GM15510 (cell line): Measurements from ENCODE around the gene CHMP6.

Source experiments
- POLR2A ChIP-seq: IDR thresholded peaks from 3 replicates; pipeline ENCODE4 v1.6.1; 2011; ENCODE audit warnings: borderline replicate concordance; ENCODE audit not compliant: insufficient read length; ENCODE audit errors: extremely low read depth

CHMP6 gene

DNA sequence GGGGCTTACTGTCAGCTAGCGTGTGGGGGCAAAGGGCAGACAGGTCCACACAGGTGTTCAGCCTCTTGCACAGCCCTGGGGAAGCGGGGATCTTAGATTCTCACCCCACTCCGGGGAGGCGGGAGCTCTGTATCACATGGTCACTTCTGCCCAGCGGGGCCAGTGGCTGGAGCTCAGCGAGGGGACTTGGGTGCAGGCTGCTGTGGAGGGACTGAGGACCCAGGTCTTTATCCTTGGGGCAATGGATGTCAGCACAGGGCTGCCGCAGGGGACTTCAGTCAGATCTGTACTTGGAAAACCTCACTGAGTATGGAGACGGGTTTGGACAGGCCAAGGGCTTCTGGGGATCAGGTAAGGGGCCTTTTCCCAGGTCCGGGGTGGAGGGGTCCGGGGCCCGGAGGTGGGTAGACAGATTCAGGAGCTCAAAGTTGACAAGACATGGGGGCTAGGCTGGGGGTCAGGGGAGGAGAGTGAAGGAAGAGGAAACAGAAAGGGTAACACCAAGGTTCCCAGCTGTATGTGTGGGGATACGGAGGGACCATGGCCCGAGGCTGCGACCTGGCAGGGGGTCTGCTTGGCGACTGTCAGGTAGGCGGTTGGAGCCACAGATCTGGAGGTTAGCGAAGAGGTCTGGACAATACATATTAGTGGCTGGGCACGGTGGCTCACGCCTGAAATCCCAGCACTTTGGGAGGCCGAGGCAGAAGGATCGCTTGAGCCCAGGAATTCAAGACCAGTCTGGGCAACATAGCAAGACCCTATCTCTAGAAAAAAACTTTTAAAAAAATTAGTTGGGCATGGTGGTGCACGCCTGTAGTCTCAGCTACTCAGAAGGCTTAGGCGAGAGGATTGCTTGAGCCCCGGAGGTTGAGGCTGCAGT, 28.2 kb downstream of the CHMP6 start:
- TF ChIP-seq POLR2A: no peak

DNA sequence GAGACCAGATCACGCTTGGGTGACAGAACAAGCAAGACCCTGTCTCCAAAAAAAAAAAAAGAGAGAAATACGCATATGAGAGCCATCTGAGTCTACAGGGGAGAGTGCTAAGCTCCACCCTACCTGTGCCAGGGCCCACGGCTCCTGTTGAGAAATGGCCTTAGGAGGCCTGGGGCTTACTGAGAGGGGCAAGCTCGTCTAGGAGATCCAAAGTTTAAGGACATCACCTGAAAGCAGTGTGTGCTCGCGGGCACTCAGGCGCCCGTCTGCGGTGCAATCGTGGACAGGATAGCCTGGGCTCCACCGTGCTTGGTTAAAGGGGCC, 28.8 kb downstream of the CHMP6 start:
- TF ChIP-seq POLR2A: no peak

- TF ChIP-seq POLR2A: no peak
These were observed 29.3 kb downstream of the CHMP6 start for GRCh38 chr17:81020767-81021497.

DNA sequence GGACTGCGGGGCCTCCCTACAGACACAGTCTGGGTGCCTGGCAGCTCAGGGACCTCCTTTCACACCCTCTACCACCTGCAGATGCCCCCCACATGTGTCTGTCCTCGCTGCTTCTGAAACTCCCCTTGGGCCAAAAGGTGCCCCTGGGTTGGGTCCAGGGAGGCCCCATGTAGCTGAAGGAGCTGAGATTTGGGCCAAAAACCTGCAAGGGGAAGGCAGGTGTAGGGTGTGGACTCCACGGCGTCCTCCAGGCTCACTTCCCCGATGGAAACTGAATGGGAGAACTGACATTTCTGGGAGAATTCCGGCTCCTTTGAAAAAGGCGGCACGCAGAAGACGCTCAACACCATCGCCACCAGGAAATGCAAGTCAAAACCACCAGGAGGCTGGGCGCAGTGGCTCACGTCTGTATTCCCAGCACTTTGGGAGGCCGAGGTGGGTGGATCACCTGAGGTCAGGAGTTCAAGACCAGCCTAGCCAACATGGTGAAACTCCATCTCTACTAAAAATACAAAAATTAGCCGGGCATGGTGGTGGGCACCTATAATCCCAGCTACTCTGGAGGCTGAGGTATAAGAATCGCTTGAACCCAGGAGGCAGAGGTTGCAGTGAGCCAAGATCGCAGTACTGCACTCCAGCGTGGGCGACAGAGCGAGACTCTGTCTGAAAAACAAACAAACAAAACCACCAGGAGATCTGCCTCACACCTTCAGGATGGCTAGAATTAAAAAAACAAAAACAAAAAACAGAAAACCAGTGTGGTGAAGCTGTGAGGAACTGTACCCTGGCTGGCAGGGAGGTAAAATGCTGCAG, 30.1 kb downstream of the CHMP6 start:
- no peak for TF ChIP-seq POLR2A

GRCh38 chr17:81022344-81022676, 30.7 kb downstream of the CHMP6 start:
- no peak for TF ChIP-seq POLR2A

GRCh38 chr17:81025065-81025740, 33.6 kb downstream of the CHMP6 start:
- TF ChIP-seq POLR2A: no peak

GRCh38 chr17:81025741-81026129, 34.1 kb downstream of the CHMP6 start:
- TF ChIP-seq POLR2A: no peak

- no peak for TF ChIP-seq POLR2A
These were observed 34.8 kb downstream of the CHMP6 start for GRCh38 chr17:81026266-81027036.

DNA sequence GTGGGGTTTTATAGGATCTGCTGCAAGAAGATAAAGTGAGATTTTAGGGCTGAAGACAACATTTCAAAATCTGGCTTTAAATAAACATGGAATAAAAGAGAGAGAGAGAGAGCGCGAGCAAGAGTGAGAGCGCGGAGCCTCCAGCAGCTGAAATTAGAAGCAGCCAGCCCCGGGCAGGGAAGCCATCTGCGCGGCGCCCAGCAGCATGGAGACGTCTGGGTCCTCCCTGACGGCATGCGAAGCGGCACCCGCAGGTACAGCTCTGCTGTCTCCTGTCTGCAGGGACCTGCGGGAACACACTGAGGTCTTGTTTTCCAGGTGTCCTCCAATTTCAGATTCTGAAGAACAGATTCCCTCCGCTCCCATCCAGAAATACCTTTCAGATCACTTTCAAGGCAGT, 35.4 kb downstream of the CHMP6 start:
- TF ChIP-seq POLR2A: no peak

- TF ChIP-seq POLR2A: no peak
These were observed 36.2 kb downstream of the CHMP6 start for GRCh38 chr17:81027591-81028505.

DNA sequence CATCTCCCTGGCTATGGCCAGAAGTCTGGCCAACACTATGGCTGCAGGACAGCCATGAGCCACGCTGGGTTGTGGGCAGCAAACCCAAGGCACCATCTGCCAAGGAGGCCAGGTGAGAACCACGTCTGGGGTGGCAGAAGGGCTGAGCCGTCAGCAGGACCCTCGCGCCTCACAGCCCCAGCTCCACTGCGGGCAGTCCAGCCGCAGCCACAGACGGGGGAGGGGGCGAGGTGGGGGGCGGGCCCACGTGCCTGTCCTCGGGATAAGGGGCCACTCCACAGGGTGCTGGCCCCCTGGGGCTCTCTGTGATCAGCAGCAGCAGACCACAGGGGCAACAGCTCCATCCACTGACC, 36.8 kb downstream of the CHMP6 start:
- TF ChIP-seq POLR2A: no peak

- no peak for TF ChIP-seq POLR2A
These were observed 38.2 kb downstream of the CHMP6 start for GRCh38 chr17:81029859-81030258.
